Calu3 (cell line): ENCODE data around the gene HDGFL3. TPM values are rescaled to one million over a fixed set of nuclear protein-coding genes. Genes with fewer than 3 reads are reported as not detected.

ENCODE experiments used
- BruUV-seq: library from RNA; stranded (reverse); fragments of 400-500 nt; replicated peaks from 2 replicates; lab custom pipeline; 2021; lab: Mats Ljungman, UMichigan
- CTCF ChIA-PET: fragments of 300-600 bp; sonication (Branson Sonifier 250); formaldehyde crosslinking; loops from one replicate; lab custom pipeline; 2022; ENCODE audit warnings: antibody characterized with exemption; lab: Charles Lee
- DNase-seq: peaks from one replicate; pipeline ENCODE4 v3.0.0; 2022
- H3K27ac Mint-ChIP-seq: one replicate; pipeline ENCODE4 v1.8.0; 2022; ENCODE audit warnings: mixed read lengths; ENCODE audit not compliant: unreplicated experiment
- H3K27me3 Mint-ChIP-seq: one replicate; pipeline ENCODE4 v1.8.0; 2022; ENCODE audit warnings: mixed read lengths; ENCODE audit not compliant: unreplicated experiment
- H3K36me3 Mint-ChIP-seq: one replicate; pipeline ENCODE4 v1.8.0; 2022; ENCODE audit warnings: mild to moderate bottlenecking, moderate library complexity, mixed read lengths; ENCODE audit not compliant: insufficient read depth, unreplicated experiment
- H3K4me1 Mint-ChIP-seq: one replicate; pipeline ENCODE4 v1.8.0; 2022; ENCODE audit warnings: mild to moderate bottlenecking, low read depth, mixed read lengths; ENCODE audit not compliant: unreplicated experiment
- H3K4me3 Mint-ChIP-seq: one replicate; pipeline ENCODE4 v1.8.0; 2022; ENCODE audit warnings: mild to moderate bottlenecking, low read depth, moderate library complexity, mixed read lengths; ENCODE audit not compliant: unreplicated experiment
- H3K9me3 Mint-ChIP-seq: one replicate; pipeline ENCODE4 v1.8.0; 2022; ENCODE audit warnings: low read depth, mixed read lengths; ENCODE audit not compliant: unreplicated experiment
- intact Hi-C: fragments of 100-400 bp; cut with micrococcal nuclease; formaldehyde crosslinking; loops from one replicate; pipeline ENCODE4 v1.10.0; 2022; ENCODE audit not compliant: unreplicated experiment
- total RNA-seq: library from RNA; stranded (reverse); gene quantifications from 2 replicates; pipeline ENCODE4 v1.2.3, GENCODE V29; 2022
- TF ChIP-seq, protein P1 (sequence below): fragments of 200-600 bp; IDR thresholded peaks from one replicate; pipeline ENCODE4 v1.8.0; 2022; ENCODE audit warnings: antibody characterized with exemption; ENCODE audit not compliant: unreplicated experiment

The HDGFL3 gene
- total RNA-seq, 1 experiment from 2014 or later = 69.4 TPM

DNA sequence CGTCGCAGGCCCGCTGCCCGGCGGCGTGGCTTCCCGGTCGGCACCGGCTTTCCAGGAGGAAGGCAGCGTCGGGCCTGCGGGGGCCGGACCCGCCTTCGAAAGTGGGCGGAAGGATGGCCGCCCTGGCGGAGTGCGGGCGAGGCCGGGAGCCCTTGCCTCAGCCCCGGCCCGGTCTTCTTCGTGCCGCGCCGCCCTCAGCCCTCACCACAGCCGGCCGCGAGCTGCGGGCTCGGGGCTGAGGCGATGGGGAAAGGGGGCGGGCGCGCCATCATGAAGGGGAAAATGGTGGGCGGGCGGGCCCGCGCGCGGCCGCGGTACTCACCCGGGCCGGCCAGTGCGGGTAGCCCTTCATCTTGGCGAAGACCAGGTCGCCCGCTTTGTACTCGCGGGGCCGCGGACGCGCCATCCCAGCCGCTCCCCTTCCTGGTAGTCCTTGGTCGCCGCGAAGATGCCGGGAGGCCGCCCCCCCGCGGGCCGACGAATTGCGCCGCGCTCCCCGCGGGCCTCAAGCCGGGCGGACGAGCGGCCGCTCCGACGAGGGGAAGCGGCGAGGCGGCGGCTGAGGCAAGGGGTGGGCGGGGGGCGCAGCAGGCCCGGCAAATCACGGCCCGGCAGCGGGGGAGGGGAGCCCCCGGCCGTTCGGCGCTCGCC lies 489 bp downstream of the HDGFL3 start:
- peak overlapping the region; percentile 90 for H3K27ac Mint-ChIP-seq
- peaks cover 13% of the 10 kb centered on the region for H3K36me3 Mint-ChIP-seq
- TF ChIP-seq, protein P1, sequence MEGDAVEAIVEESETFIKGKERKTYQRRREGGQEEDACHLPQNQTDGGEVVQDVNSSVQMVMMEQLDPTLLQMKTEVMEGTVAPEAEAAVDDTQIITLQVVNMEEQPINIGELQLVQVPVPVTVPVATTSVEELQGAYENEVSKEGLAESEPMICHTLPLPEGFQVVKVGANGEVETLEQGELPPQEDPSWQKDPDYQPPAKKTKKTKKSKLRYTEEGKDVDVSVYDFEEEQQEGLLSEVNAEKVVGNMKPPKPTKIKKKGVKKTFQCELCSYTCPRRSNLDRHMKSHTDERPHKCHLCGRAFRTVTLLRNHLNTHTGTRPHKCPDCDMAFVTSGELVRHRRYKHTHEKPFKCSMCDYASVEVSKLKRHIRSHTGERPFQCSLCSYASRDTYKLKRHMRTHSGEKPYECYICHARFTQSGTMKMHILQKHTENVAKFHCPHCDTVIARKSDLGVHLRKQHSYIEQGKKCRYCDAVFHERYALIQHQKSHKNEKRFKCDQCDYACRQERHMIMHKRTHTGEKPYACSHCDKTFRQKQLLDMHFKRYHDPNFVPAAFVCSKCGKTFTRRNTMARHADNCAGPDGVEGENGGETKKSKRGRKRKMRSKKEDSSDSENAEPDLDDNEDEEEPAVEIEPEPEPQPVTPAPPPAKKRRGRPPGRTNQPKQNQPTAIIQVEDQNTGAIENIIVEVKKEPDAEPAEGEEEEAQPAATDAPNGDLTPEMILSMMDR = no peak
- peak; percentile 55 for DNase-seq
- no peak overlapping the region for H3K4me3 Mint-ChIP-seq
- peaks cover 36% of the 10 kb centered on the region for H3K4me1 Mint-ChIP-seq
- intact Hi-C loops = loop anchor here (5.0 kb wide), 2 partner anchors 140 to 195 kb away; partner anchors contain the start of genes BTBD1 and C15orf40
- no peaks in the 10 kb centered on the region for H3K9me3 Mint-ChIP-seq
- CTCF ChIA-PET = interaction anchor here (0.6 kb wide), 1 partner anchor 141 kb away, joined by 3 read pairs; no protein-coding TSS in a partner anchor
- H3K27me3 Mint-ChIP-seq = no peaks in the 10 kb centered on the region
- BruUV-seq = no TSS peak

DNA sequence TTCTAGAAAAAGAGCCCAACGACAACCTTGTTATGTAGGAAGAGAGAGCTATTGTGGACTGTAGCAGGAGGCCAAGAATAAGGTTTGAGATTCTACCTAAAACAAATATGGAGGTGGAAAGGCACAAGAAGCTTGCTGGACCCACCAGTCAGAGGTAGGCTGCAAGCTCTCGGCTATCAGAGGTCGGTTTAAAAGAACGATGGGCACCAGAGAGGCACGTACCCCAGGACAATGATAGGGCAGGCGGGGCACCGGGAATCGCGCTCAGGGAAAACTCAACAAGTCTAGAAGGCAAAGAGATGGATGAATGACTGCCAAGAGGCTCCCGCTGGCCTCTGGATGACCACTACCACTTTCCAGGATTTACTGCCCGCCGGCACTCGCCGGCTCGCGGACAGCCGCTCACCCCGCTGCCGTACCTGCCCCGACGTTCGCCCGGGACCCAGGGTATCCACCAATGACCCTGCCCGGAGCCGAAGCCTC lies 1.1 kb downstream of the HDGFL3 start:
- TF ChIP-seq, protein P1 = no peak
- intact Hi-C loops = loop anchor here (5.0 kb wide), 2 partner anchors 139 to 194 kb away; partner anchors contain the start of genes BTBD1 and C15orf40
- no TSS peak for BruUV-seq

DNA sequence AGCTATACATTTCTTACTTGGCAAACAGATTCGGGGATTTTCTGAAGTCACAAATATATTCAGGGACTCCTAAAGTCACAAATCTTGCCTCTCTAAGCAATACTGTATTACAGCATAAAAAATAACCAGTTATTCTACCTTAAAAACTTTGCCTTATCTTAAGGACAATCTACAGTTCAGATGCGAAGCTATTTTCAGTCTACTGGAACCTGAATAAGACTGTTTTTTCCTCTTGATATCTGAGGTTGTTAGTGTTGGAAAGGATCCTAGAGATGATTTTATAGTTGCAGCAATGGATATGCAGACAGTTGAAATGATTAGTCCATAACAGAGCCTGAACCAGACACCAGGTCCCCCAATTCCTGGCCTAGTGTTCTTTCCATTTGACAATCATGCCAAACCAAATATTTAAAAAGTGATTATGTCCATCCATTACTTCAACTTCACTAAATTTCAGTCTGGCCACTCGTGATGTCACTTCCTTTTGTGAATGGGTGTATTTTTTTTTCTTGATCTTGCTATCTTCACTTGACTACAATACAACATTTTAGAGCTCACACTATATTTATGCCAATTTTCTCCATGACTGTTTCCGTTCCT lies 1.8 kb downstream of the HDGFL3 start:
- Mint-ChIP-seq H3K4me1 (peaks cover 45% of the 10 kb centered on the region), H3K27me3 (no peaks in the 10 kb centered on the region), H3K27ac (peak overlapping the region; percentile 90), H3K9me3 (no peaks in the 10 kb centered on the region), H3K4me3 (no peak overlapping the region), H3K36me3 (peaks cover 13% of the 10 kb centered on the region)
- CTCF ChIA-PET = interaction anchor here (0.6 kb wide), 1 partner anchor 52 kb away, joined by 3 read pairs; no protein-coding TSS in a partner anchor
- TSS peak; percentile 53 for BruUV-seq
- no peak for DNase-seq
- TF ChIP-seq, protein P1 = no peak
- intact Hi-C loops = loop anchor here (5.0 kb wide), 2 partner anchors 139 to 194 kb away; partner anchors contain the start of genes BTBD1 and C15orf40

More for the DNA sequence above, 1.1 kb downstream of the HDGFL3 start:
- CTCF ChIA-PET = interaction anchor here (0.6 kb wide), 1 partner anchor 140 kb away, joined by 3 read pairs; no protein-coding TSS in a partner anchor
- peak; percentile 24 for DNase-seq
- Mint-ChIP-seq H3K36me3 (peaks cover 13% of the 10 kb centered on the region), H3K4me1 (peaks cover 42% of the 10 kb centered on the region), H3K9me3 (no peaks in the 10 kb centered on the region), H3K4me3 (no peak overlapping the region), H3K27me3 (no peaks in the 10 kb centered on the region), H3K27ac (peak overlapping the region; percentile 90)

DNA sequence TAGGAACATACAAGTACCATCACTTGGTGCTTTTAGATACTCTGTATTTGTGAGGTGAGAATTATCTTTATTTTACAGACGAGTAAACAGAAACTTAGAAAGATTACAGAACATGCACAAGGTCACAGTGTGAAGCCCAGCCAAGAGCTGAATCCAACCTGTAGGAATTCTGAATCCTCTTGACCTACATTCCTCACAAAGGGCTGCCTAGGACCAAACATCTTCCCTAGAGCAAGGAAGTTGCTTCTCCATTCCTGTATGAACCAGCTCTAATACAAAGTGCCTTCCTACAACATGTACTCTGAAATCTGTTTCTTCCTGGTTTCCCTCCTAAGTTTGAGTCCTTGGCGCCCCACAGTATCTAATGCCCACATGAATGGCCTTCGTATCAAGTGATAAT lies 2.9 kb downstream of the HDGFL3 start:
- CTCF ChIA-PET = no interaction called here
- Mint-ChIP-seq H3K27ac (no peak overlapping the region), H3K4me3 (no peak overlapping the region)

More for the DNA sequence above, 2.9 kb downstream of the HDGFL3 start:
- Mint-ChIP-seq H3K27me3 (no peaks in the 10 kb centered on the region), H3K36me3 (peaks cover 13% of the 10 kb centered on the region), H3K9me3 (no peaks in the 10 kb centered on the region), H3K4me1 (peaks cover 45% of the 10 kb centered on the region)
- BruUV-seq = no TSS peak
- intact Hi-C loops = loop anchor here (5.0 kb wide), 2 partner anchors 137 to 192 kb away; partner anchors contain the start of genes BTBD1 and C15orf40
- DNase-seq = no peak
- TF ChIP-seq, protein P1 = no peak
